Heart right ventricle (tissue), 16 donors: ENCODE data around the gene TTF2. TPM values are rescaled to one million over a fixed set of nuclear protein-coding genes. Genes with fewer than 3 reads are reported as not detected.

Experiments
- ATAC-seq, 8 donors: fragments of 200-7000 bp; cut with Tn5 transposase; one replicate each; pipeline ENCODE4 v1.9.1; 2020; ENCODE audit warnings: mild to moderate bottlenecking in 8 of 8, moderate library complexity in 8 of 8, moderate number of reproducible peaks in 1 of 8
- DNase-seq, 2 donors: peaks; one replicate each; pipeline ENCODE4 v3.0.0-alpha.2; 2020
- H3K27ac ChIP-seq, 10 donors: fragments of 200-600 bp; sonication (generic) in 2 of 10; one replicate each; pipeline versions ENCODE4 v1.5.0 to v1.8.0; 2020 to 2022; ENCODE audit warnings: mild to moderate bottlenecking in 3 of 10
- H3K27me3 ChIP-seq, 7 donors: fragments of 200-600 bp; one replicate each; pipeline ENCODE4 v1.8.0; 2021 to 2022; ENCODE audit warnings: mild to moderate bottlenecking in 2 of 7
- H3K36me3 ChIP-seq, 9 donors: fragments of 200-600 bp; sonication (generic) in 1 of 9; one replicate each; pipeline versions ENCODE4 v1.5.0 to v1.8.0; 2020 to 2022; ENCODE audit warnings: mild to moderate bottlenecking in 2 of 9
- H3K4me1 ChIP-seq, 9 donors: fragments of 200-600 bp; sonication (generic) in 1 of 9; one replicate each; pipeline versions ENCODE4 v1.5.0 to v1.8.0; 2020 to 2022; ENCODE audit warnings: mild to moderate bottlenecking in 4 of 9
- H3K4me3 ChIP-seq, 10 donors: fragments of 200-600 bp; sonication (generic) in 2 of 10; one replicate each; pipeline versions ENCODE4 v1.5.0 to v1.8.0; 2020 to 2022; ENCODE audit warnings: mild to moderate bottlenecking in 7 of 10, moderate library complexity in 2 of 10
- H3K9me3 ChIP-seq, 11 donors: fragments of 200-600 bp in 10 of 11; sonication (generic) in 2 of 11; one replicate each; pipeline versions ENCODE4 v1.5.0 to v1.8.0; 2013 to 2022; ENCODE audit warnings: mild to moderate bottlenecking in 2 of 11, control low read depth in 1 of 11, moderate library complexity in 1 of 11
- WGBS, 2 donors: extraction: QIAGEN DNeasy Blood & Tissue Kit; methylation state at CpG; one replicate each; pipeline ENCODE4 v1.1.7; 2013; ENCODE audit warnings: inconsistent platforms in 1 of 2; 5-methylcytosine and 5-hydroxymethylcytosine counted together
- intact Hi-C, 10 donors: fragments of 100-400 bp; cut with DNase I; formaldehyde crosslinking; loops; one replicate each; pipeline versions ENCODE4 v1.11.1 to v1.14.2; 2022
- polyA plus RNA-seq, 2 donors: library from polyadenylated mRNA; stranded (reverse); fragments of 200-250 nt; gene quantifications; one replicate each; pipeline ENCODE4 v1.2.3, GENCODE V29; 2013
- total RNA-seq, 10 donors: library from RNA; stranded (reverse); fragmentation: NEBNext Ultra II Directional in 3 of 10; extraction: Animal tissue kit (Norgen Biotek cat#: 25700) in 3 of 10; gene quantifications; one replicate each; pipeline versions ENCODE4 v1.2.1 to v1.2.4, GENCODE V29; 2021 to 2023
- TF ChIP-seq, protein P1 (sequence below), 9 donors: fragments of 200-600 bp; sonication (generic) in 2 of 9; IDR thresholded peaks; one replicate each; pipeline versions ENCODE4 v1.5.0 to v1.8.0; 2021 to 2022; ENCODE audit warnings: antibody characterized with exemption in 9 of 9, mild to moderate bottlenecking in 5 of 9, moderate library complexity in 1 of 9
- donor health status: Arrhythmogenic right ventricular cardiomyopathy.
- donor health status: ischemic (EF 13 %, LVEDD 7.1; RV severe dilation, severe dysfunction).
- donor health status: healthy with polysubstance abuse.
- donor health status: DM: no; HTN: yes; CAD: no.
- donor health status: DM: no; HTN: no; CAD: no.
- donor health status: ischemic (EF 25% LVEDD 6.9; RV normal size, moderate dysfunction).
- donor health status: ischemic (EF 25% LVEDD 5.7; RV mildly dilated, moderate dysfunction).
- donor health status: healthy.
- donor health status: DM: yes; HTN: yes; CAD: no.
- donor health status: Ischemic cardiomyopathy.
- donor health status: ischemic (EF 35%, LVEDD 5.7; RV mildly dilated, moderate dysfunction).
- donor health status: nonischemic (EF 11% LVEDD 7.7; RV severe dilation, severe dysfunction).
- donor health status: DM: yes; HTN: yes; CAD: no.
- donor health status: PGD.
- donor health status: ischemic (EF 29% LVEDD 5.4; RV normal size, mild dysfunction).
- donor health status: nonischemic (EF 23%, LVEDD 6.1; RV moderate dilation, normal function).

TTF2 gene
- total and polyA plus RNA-seq, 12 donors = 2.0 to 19.0 (median 9.5) TPM

DNA sequence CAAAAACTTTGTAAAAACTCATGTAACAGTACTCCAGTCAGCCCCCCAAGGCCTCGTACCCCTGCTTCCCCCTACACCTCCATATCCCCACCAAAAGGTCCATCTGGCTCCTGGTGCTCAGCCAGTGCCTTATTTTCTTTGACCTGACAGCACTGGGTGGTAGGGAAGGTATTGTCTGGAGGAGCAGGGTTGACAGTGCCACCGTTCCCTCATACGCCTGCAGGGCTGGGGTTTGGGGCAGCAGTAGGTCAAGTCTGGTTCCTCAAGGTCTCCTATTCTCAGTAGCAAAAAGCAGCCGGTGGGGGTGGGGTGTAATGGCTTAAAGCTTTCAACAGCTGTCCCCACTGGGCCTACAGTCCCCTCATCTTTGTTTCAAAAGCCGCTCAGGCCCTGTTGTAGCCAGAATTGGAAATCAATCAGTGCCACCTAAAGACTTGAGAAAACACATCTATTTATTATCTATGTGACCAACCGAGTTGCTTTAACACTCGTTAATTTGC, 25.3 kb upstream of the TTF2 start:
- TF ChIP-seq, protein P1, sequence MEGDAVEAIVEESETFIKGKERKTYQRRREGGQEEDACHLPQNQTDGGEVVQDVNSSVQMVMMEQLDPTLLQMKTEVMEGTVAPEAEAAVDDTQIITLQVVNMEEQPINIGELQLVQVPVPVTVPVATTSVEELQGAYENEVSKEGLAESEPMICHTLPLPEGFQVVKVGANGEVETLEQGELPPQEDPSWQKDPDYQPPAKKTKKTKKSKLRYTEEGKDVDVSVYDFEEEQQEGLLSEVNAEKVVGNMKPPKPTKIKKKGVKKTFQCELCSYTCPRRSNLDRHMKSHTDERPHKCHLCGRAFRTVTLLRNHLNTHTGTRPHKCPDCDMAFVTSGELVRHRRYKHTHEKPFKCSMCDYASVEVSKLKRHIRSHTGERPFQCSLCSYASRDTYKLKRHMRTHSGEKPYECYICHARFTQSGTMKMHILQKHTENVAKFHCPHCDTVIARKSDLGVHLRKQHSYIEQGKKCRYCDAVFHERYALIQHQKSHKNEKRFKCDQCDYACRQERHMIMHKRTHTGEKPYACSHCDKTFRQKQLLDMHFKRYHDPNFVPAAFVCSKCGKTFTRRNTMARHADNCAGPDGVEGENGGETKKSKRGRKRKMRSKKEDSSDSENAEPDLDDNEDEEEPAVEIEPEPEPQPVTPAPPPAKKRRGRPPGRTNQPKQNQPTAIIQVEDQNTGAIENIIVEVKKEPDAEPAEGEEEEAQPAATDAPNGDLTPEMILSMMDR (IDR thresholded peaks at IDR 0.05) = no peak
- peaks cover 0 to 4% (median 0%) of the 10 kb centered on the region in 9 donors for H3K36me3 ChIP-seq
- 89 to 90% methylated on average over 7 of the region's 7 CpGs for WGBS, 2 donors
- no peaks in the 10 kb centered on the region for H3K27me3 ChIP-seq
- intact Hi-C loops = no loop called here
- peaks cover 0 to 15% (median 0%) of the 10 kb centered on the region in 9 donors for H3K4me1 ChIP-seq
- ATAC-seq (no peak), DNase-seq (no peak)
- no peak overlapping the region for H3K4me3 ChIP-seq
- H3K9me3 ChIP-seq = no peaks in the 10 kb centered on the region
- no peak overlapping the region for H3K27ac ChIP-seq

DNA sequence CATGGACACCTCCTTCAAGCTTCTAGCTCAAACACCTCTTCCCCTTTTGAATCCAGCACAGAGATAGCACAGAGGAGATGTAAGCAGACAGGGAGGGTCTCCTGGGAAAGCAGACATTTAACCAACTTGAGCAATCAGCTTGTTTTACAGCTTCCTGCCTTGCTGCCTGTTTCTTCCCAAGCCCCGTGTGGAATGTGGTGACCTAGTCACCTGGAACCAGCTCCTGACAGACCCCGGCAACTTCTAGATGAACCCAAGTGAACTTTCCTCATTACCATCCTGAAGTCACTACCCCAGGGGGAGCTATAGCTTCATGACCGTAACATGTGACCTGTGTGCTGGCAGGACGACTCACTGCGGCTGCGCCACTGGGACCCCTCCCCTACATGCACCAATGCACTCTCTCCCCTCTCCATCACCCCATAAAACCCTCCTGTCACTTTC, 24.1 kb upstream of the TTF2 start:
- Histone ChIP-seq H3K36me3 (peaks cover 0 to 4% (median 0%) of the 10 kb centered on the region in 9 donors), H3K9me3 (no peaks in the 10 kb centered on the region), H3K27ac (no peak overlapping the region), H3K27me3 (no peaks in the 10 kb centered on the region), H3K4me3 (no peak overlapping the region), H3K4me1 (peaks cover 0 to 15% (median 0%) of the 10 kb centered on the region in 9 donors)
- ATAC-seq (no peak), DNase-seq (no peak)
- 69 to 73% methylated on average over 6 of the region's 6 CpGs for WGBS, 2 donors
- intact Hi-C loops = no loop called here
- TF ChIP-seq, protein P1 (IDR thresholded peaks at IDR 0.05) = no peak

DNA sequence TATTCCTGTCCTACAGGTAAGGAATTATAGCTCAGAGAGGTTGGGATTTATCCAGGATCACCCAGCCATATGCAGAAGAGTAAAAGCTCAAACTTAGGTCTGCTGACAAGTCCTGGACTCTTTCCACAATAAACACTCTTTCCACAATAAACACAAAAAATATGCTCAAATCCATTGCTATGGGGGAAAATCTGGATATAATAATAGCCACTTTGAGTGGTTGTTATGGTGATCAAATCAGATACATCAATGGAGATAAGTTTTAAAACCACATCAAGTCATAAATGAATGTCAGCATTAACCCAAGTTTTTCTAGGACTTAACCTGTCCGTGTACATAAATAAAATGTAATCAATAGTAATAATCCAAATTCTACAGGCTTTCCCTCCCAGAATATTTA, 22.3 kb upstream of the TTF2 start:
- TF ChIP-seq, protein P1 (IDR thresholded peaks at IDR 0.05) = no peak
- WGBS, 2 donors = 76 to 93% methylated on average over 1 of the region's 1 CpG

DNA sequence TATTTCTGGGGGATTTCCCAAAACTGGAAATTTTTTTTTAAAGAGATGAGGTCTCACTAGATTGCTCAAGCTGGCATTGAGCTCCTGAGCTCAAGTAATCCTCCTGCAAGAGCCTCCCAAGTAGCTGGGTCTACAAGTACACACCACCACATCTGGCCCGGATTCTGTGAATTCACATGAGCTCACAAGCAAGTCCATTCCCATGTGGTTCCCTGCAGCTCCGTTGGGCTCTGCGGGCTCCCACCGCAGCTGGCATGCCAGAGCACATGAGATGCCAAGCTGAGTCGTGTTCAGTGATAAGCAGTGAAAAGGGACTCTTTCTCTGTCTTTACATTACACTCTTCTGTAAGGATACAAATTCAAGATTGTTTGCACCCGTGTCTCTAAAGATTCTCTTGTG, 21.9 kb upstream of the TTF2 start:
- DNase-seq (no peak), ATAC-seq (no peak)
- Histone ChIP-seq H3K27ac (no peak overlapping the region), H3K36me3 (peaks cover 0 to 4% (median 0%) of the 10 kb centered on the region in 9 donors), H3K9me3 (no peaks in the 10 kb centered on the region), H3K27me3 (no peaks in the 10 kb centered on the region), H3K4me3 (no peak overlapping the region), H3K4me1 (peaks cover 0 to 9% (median 0%) of the 10 kb centered on the region in 9 donors)
- 56 to 68% methylated on average over 6 of the region's 6 CpGs for WGBS, 2 donors
- intact Hi-C loops = no loop called here
- TF ChIP-seq, protein P1 (IDR thresholded peaks at IDR 0.05) = no peak

More for the DNA sequence above, 22.3 kb upstream of the TTF2 start:
- Histone ChIP-seq H3K4me1 (peaks cover 0 to 12% (median 0%) of the 10 kb centered on the region in 9 donors), H3K4me3 (no peak overlapping the region), H3K9me3 (no peaks in the 10 kb centered on the region), H3K36me3 (peaks cover 0 to 4% (median 0%) of the 10 kb centered on the region in 9 donors), H3K27me3 (no peaks in the 10 kb centered on the region), H3K27ac (no peak overlapping the region)
- intact Hi-C loops = no loop called here
- DNase-seq (no peak), ATAC-seq (no peak)
